SHP77 treated with DMSO at 0.1 percent for 48 hours (cell line): Measurements from ENCODE around the gene ARL15.

Source experiments
- DNase-seq: peaks from one replicate; lab custom pipeline; 2025; lab: John Stamatoyannopoulos, UW

The ARL15 gene

DNA sequence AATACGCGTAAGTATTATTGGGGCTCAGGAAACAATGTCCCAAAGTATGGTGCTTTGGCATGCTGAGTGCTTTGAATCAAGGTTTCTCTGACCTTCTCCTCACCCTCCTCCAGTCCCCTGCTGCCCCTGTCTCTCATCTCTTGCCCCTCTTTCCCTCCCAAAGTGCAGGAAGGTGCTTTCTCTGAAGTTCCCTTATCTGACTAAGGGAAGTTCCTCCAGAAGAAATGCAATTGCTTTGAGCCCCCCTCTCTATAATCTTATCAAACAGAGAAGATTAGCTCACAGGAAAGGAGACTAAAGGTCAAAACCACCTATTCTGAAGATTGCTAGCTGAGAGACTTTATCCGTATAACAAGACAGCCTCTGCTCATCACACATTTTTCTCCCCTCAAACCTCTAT lies 288.1 kb downstream of the ARL15 start:
- DNase-seq, result no peak

- no peak for DNase-seq
Measured at GRCh38 chr5:54021431-54022164, 288.8 kb downstream of the ARL15 start.

- no peak for DNase-seq
Measured at GRCh38 chr5:54018438-54018837, 291.9 kb downstream of the ARL15 start.

- no peak for DNase-seq
Measured at GRCh38 chr5:54017580-54017979, 292.8 kb downstream of the ARL15 start.

DNA sequence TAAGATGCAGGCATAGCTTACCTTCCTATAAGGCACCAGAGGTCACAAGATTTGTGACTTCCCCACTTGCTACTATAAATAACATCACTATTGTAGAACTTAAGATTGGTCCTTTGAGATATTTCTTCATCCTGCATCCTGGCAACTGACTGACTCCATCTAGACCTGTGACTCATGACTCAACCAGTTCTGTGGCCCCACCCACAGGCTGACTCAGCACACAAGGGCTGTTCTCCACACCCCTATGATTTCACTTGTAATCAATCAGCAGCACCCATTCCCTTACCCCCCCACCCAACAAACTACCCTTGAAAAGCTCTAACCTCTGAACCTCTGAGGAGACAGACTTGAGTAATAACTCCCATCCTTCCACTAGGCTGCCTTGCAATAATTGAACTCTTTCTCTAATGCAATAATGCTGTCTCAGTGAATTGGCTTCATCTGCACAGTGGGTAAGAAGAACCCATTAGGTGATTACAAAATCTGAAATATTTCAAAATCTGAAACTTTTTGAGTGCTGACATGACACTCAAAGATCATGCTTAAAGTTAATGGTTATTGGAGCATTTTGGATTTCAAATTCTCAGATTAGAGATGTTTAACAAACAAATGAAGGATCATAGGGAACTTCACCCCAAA lies 296.7 kb downstream of the ARL15 start:
- DNase-seq, result no peak

GRCh38 chr5:54009828-54010227 lies 300.5 kb downstream of the ARL15 start:
- no peak for DNase-seq

GRCh38 chr5:54009357-54009756 lies 301.0 kb downstream of the ARL15 start:
- no peak for DNase-seq

DNA sequence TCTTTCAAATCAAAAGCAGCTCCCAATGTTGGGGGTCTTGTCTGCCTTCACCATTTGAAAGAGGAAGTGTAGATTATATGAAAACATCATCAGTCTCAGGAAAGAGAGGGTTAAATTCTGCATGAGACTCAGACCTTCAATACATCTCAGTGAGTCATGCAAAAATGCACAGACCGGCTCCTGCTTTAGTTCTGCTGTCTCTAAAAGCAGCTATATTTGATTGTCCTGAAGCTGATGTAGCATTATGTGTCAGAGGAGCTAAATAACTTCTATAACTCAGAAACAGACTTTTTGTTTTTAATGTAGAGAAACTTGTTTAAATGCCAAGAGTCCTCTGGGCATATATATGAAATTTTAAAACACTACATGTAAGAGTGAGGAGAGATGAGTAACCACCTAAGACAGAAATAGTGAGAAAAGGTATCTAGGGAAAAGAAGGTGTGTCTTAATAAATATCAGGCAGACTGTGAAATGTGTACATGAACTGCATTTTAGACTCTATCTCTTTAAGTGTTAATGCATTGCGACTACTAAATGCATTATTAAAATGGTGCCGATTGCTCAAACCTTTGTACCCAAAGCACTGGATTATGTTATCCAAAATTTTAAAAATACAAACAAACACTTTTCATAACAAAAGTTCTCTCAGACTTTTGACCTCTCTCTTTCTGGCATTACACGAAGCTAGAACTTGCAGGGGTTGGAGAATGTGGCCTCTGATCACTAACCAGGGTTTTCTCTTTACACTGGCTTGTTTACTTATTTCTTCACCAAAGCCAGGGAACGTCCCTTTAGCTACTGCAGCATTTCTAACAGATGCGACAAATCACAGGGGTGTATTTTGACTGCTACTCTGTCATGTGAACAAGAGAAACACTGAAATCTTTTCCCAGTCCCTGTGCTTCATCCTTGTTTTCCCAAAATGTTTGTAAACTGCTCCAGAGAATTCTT lies 302.3 kb downstream of the ARL15 start:
- DNase-seq, result no peak

GRCh38 chr5:54004697-54005096 lies 305.7 kb downstream of the ARL15 start:
- no peak for DNase-seq

GRCh38 chr5:54002779-54003178 lies 307.6 kb downstream of the ARL15 start:
- DNase-seq, result no peak

DNA sequence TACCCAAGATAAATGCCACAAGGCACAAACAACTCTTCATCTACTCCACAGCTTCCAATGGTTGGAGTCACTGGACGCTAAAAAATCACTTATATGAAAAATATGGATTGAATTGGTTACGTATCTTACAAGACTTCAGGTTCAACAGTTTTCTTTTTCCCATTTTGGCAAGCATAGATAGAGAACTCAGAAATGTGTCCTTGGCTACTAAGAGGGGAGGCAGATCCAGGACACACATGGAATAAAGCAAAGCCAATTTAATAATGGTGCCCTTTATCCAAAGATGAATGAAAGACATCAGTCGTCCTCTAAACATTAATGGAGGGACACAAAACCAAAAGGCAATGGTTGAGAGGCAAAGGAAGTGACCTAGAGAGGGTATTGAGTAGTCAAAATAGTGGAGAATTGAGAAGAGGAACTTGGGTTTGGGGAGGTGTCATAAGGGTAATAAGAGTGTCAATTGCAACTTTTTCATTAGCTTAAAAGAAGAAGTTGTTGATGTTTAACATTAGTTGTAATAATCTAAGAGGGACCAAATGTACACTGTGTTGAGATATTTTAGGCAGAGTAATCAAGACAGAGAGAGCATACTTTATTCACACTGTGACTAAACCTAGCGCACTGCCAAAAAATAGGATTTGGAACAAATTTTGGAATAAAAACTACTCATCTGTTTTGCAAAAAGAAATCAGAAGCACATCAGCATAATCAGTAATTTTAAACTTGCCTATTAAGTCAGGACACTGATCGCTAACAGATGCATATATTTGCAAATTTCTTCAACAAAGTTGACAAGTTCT lies 308.2 kb downstream of the ARL15 start:
- no peak for DNase-seq

GRCh38 chr5:54000011-54000410 lies 310.4 kb downstream of the ARL15 start:
- DNase-seq, result no peak

- no peak for DNase-seq
Measured at GRCh38 chr5:53997736-53998627, 312.4 kb downstream of the ARL15 start.

DNA sequence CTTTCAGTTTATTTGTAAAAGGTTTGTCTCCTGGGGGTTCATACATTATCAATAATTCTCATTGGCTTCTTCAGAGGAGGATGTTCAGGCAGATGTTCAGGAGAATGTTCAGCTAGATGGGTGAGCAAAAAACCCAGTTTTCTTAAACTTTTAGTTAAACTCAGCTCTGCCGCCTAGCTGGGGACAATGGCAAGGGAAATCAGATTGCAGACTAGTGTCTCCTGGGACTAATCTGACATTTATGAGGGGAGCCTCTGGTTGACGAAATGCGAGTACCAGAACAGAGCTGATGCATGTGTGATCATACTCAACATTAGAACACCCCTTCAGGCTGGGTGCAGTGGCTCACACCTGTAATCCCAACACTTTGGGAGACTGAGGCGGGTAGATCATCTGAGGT lies 314.4 kb downstream of the ARL15 start:
- no peak for DNase-seq

GRCh38 chr5:53994148-53994547 lies 316.2 kb downstream of the ARL15 start:
- no peak for DNase-seq

- DNase-seq, result no peak
Measured at GRCh38 chr5:53991942-53992341, 318.4 kb downstream of the ARL15 start.

DNA sequence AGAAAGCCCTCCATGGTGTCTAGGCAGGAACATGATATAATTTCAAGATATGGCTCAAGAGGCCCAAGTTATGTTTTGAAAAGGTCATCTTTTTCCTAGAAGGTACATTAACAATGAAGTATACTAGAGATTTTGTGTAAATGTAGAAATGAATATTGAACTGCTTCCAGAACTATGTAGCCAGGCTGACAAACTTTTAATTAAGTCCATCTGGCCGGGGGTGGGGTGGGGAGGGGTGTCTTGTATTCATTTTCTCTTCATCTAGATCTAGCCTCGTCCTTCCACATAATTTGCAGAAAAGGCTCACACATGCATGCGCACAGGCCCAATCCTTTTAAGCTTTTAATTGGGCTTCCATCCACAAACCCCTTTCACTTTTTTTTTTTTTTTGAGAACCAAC lies 323.3 kb downstream of the ARL15 start:
- no peak for DNase-seq

DNA sequence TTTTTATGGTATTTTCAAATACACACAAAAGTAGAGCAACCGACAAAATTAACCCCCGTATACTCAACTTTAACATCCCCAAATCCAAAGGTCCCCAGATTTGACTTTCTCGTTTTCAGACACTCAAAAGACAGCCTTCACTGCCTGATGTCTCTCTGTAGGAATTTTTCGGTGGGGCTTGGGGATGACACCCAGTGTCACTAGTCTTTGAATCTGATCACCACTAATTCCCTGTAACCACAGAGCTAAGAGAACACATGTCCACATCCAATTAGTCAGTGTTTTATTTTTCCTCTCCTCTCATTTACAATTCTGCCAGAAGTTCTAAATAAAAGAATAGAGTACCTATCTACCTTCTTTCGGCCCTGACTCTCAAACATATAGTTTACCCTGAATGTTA lies 324.6 kb downstream of the ARL15 start:
- DNase-seq, result no peak

- no peak for DNase-seq
Measured at GRCh38 chr5:53984971-53985370, 325.4 kb downstream of the ARL15 start.

DNA sequence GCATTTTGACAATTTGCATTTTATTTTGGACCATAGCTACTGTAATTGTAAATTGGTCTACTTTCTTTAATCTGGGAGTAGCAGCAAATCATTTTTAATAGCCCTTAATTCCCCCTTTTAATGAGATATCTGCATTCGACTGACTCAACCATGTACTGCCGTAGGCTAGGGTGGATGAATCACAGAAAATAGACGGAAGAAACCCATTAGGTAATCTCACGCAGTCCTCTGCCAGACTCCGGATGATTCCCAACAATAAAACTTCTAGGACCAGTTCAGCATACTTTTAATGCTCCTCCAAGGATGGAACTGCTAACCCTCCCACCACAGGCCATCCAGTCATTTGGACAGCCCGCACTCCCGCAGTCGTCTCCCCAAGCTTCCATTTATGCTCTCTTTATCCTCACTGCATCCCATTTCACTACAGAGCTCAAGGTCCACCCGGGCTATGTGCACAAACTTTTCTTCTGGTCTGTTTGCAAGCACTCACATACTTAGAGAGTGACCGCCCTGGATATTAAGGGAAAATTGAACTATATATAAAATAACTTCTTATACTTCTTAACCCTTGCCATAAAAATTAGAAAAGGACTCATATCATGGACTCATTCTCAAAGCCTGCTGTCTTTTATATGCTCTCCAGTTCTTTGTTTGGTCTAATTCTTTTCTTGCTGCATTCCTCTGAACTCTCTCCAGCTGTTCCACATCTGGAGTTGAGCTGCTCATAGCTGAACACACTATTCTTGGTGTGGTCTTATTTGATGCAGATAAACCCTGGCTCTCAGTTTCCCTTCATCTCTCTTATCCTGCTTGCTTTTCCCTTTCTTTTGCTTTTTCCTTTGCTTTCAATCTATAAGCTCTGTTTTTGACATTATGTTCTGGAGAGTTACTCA lies 326.6 kb downstream of the ARL15 start:
- no peak for DNase-seq
